HepG2 (cell line): ENCODE results near the gene CUEDC2. TPM values are rescaled to one million over a fixed set of nuclear protein-coding genes. Genes with fewer than 3 reads are reported as not detected.
"Not testable (repeated sequence)": the region's sequence is repeated elsewhere in the genome, so short reads cannot be mapped to it uniquely, and the experiment has no call there.

ENCODE experiments used
- ATAC-seq: fragments of 200-7000 bp; cut with Tn5 transposase; 3 replicates; pipeline ENCODE4 v1.9.1; 2020; ENCODE audit warnings: mild to moderate bottlenecking, moderate library complexity
- BruUV-seq: library from RNA; stranded (reverse); fragments of 400-500 nt; replicated peaks from 2 replicates; lab custom pipeline; 2021; lab: Mats Ljungman, UMichigan
- CTCF ChIA-PET: fragments of 300-600 bp; formaldehyde crosslinking; extraction: SDS; loops from one replicate; lab custom pipeline; 2021; ENCODE audit warnings: low total read pairs, inconsistent platforms, low intra/inter-chr PET ratio; lab: Yijun Ruan, JAX
- POLR2A ChIA-PET: fragments of 350-600 bp; sonication (Branson Sonifier 250); formaldehyde crosslinking; loops from one replicate; lab custom pipeline; 2020; ENCODE audit warnings: antibody characterized with exemption, inconsistent platforms; lab: Yijun Ruan, JAX
- DNase-seq: peaks from one replicate; pipeline ENCODE4 v3.0.0-alpha.2; 2015; ENCODE audit warnings: low spot score
- FAIRE-seq: peaks from 3 replicates; lab custom pipeline; 2011; peaks lifted over from hg19 to GRCh38; lab: Jason Lieb, UNC
- H2AFZ ChIP-seq: one replicate; pipeline ENCODE4 v1.6.1; 2011; ENCODE audit warnings: low read length, inconsistent platforms
- H3K27ac ChIP-seq: fragments of 300-600 bp; 3 replicates; pipeline ENCODE4 v1.8.0; 2011; ENCODE audit warnings: mixed run types, mild to moderate bottlenecking, mixed read lengths, low read length, inconsistent platforms; ENCODE audit not compliant: insufficient read depth; ENCODE audit errors: extremely low read length
- H3K27me3 ChIP-seq, 2 experiments: fragments of 200-600 bp in 1 of 2; 2 replicates in 1 of 2; 3 replicates in 1 of 2; pipeline versions ENCODE4 v1.6.0 to v1.8.0; 2011; ENCODE audit warnings: low read length in 2 of 2, mild to moderate bottlenecking in 2 of 2, moderate library complexity in 2 of 2, inconsistent platforms in 1 of 2; ENCODE audit not compliant: insufficient read depth in 2 of 2, control insufficient read depth in 1 of 2
- H3K36me3 ChIP-seq, 2 experiments: fragments of 200-600 bp in 1 of 2; replicated peaks in 1 of 2; 2 replicates in 1 of 2; 3 replicates in 1 of 2; pipeline versions ENCODE4 v1.5.1 to v1.8.0; 2011; ENCODE audit warnings: low read length in 2 of 2, inconsistent platforms in 1 of 2; ENCODE audit not compliant: insufficient read depth in 2 of 2, control insufficient read depth in 1 of 2
- H3K4me1 ChIP-seq: 2 replicates; pipeline ENCODE4 v1.5.1; 2012; ENCODE audit warnings: low read length, inconsistent platforms; ENCODE audit not compliant: insufficient read depth
- H3K4me2 ChIP-seq: 2 replicates; pipeline ENCODE4 v1.6.0; 2011; ENCODE audit warnings: low read depth, low read length, inconsistent platforms
- H3K4me3 ChIP-seq, 3 experiments: fragments of 200-600 bp in 1 of 3; sonication (generic), shearing (Covaris generic) in 1 of 3; replicated peaks in 1 of 3; 2 replicates each; pipeline ENCODE4 v1.5.1; 2011 to 2016; ENCODE audit warnings: low read length in 3 of 3, inconsistent platforms in 2 of 3, low read depth in 2 of 3, mild to moderate bottlenecking in 2 of 3, control low read depth in 1 of 3, mixed read lengths in 1 of 3; ENCODE audit not compliant: insufficient read depth in 1 of 3
- H3K79me2 ChIP-seq: one replicate; pipeline ENCODE4 v1.6.1; 2011; ENCODE audit warnings: low read length, inconsistent platforms; ENCODE audit not compliant: insufficient read depth
- H3K9ac ChIP-seq: 2 replicates; pipeline ENCODE4 v1.6.0; 2011; ENCODE audit warnings: mild to moderate bottlenecking, low read depth, low read length, inconsistent platforms; ENCODE audit not compliant: insufficient read depth
- H3K9me3 ChIP-seq: 2 replicates; pipeline ENCODE4 v1.5.1; 2012; ENCODE audit warnings: mild to moderate bottlenecking, low read length
- H4K20me1 ChIP-seq: 2 replicates; pipeline ENCODE4 v1.6.0; 2011; ENCODE audit warnings: inconsistent platforms, mild to moderate bottlenecking, low read length, moderate library complexity; ENCODE audit not compliant: insufficient read depth
- BCL6 ChIP-seq: IDR thresholded peaks from 2 replicates; pipeline ENCODE4 v1.6.1; 2016; ENCODE audit warnings: missing genetic modification reagents, missing compliant biosample characterization
- CEBPB ChIP-seq: IDR thresholded peaks from 2 replicates; pipeline ENCODE4 v1.6.1; 2011; ENCODE audit warnings: low read depth, low read length, improper control_type of control experiment, borderline replicate concordance
- CEBPG ChIP-seq: IDR thresholded peaks from 2 replicates; pipeline ENCODE4 v1.6.1; 2016
- FOSL2 ChIP-seq: sonication (generic); formaldehyde crosslinking; IDR thresholded peaks from 2 replicates; pipeline ENCODE4 v1.4.0; 2020; ENCODE audit warnings: missing genetic modification reagents
- LCORL ChIP-seq, 2 experiments: fragments of 450-650 bp in 1 of 2; sonication (generic) in 1 of 2; formaldehyde crosslinking in 1 of 2; IDR thresholded peaks; 2 replicates each; pipeline versions ENCODE4 v1.5.0 to v1.6.1; 2017 to 2020; ENCODE audit warnings: antibody characterized with exemption in 1 of 2, missing genetic modification reagents in 1 of 2
- NAIF1 ChIP-seq: sonication (generic); formaldehyde crosslinking; IDR thresholded peaks from 2 replicates; pipeline ENCODE4 v1.5.0; 2020; ENCODE audit warnings: mild to moderate bottlenecking, missing genetic modification reagents, borderline replicate concordance
- ZEB1 ChIP-seq: IDR thresholded peaks from 2 replicates; pipeline ENCODE4 v1.6.1; 2012; ENCODE audit warnings: mild to moderate bottlenecking, low read depth, inconsistent platforms; ENCODE audit not compliant: insufficient replicate concordance
- WGBS: methylation state at CpG from one replicate; pipeline ENCODE4 v1.1.6; 2017; ENCODE audit warnings: low lambda C conversion rate; 5-methylcytosine and 5-hydroxymethylcytosine counted together
- in situ Hi-C: cut with HindIII; loops from 2 replicates; pipeline ENCODE4 v1.10.0; 2017; ENCODE audit warnings: low pct_unique_long_range_greater_than_20kb; ENCODE audit not compliant: extremely low pct_ligation_motif_present
- intact Hi-C: fragments of 100-400 bp; cut with micrococcal nuclease; formaldehyde crosslinking; loops from one replicate; pipeline ENCODE4 v1.10.0; 2022; ENCODE audit not compliant: unreplicated experiment
- polyA plus RNA-seq, 8 experiments: library from polyadenylated mRNA; depleted of rRNA in 3 of 8; stranded (reverse) in 7 of 8; unstranded in 1 of 8; fragments of >200 nt; fragmentation: Illumina TruSeq in 4 of 8; extraction: Trizol in 4 of 8; gene quantifications; 2 replicates each; pipeline versions ENCODE4 v1.2.1 to v1.2.3, GENCODE V29; 2011 to 2016; ENCODE audit warnings: low read depth in 4 of 8, missing spikeins in 1 of 8, mixed read lengths in 1 of 8; ENCODE audit not compliant: insufficient read depth in 1 of 8
- total RNA-seq, 5 experiments: library from RNA; depleted of rRNA; stranded (reverse); fragments of >200 nt; fragmentation: Illumina TruSeq; extraction: Trizol; gene quantifications; 2 replicates each; pipeline ENCODE4 v1.2.3, GENCODE V29; 2016; ENCODE audit warnings: low read depth in 1 of 5
- TF ChIP-seq, protein P1 (sequence below): sonication (generic); formaldehyde crosslinking; IDR thresholded peaks from 2 replicates; pipeline ENCODE4 v1.4.0; 2020; ENCODE audit warnings: missing genetic modification reagents, borderline replicate concordance
- TF ChIP-seq, protein P2 (sequence below), 2 experiments: fragments of 450-650 bp in 1 of 2; sonication (generic) in 1 of 2; formaldehyde crosslinking; IDR thresholded peaks; 2 replicates each; pipeline versions ENCODE4 v1.5.0 to v1.8.0; 2020 to 2022; ENCODE audit warnings: mild to moderate bottlenecking in 1 of 2, missing genetic modification reagents in 1 of 2
- TF ChIP-seq, protein P3 (sequence below): sonication (generic); formaldehyde crosslinking; IDR thresholded peaks from 2 replicates; pipeline ENCODE4 v1.5.0; 2020; ENCODE audit warnings: mild to moderate bottlenecking, missing genetic modification reagents, moderate library complexity

Gene CUEDC2
- total and polyA plus RNA-seq, 2 of the 13 experiments (the other 11 are each of a cell fraction or from before 2014, with no cell fraction given) = 13.1 to 18.4 TPM

DNA sequence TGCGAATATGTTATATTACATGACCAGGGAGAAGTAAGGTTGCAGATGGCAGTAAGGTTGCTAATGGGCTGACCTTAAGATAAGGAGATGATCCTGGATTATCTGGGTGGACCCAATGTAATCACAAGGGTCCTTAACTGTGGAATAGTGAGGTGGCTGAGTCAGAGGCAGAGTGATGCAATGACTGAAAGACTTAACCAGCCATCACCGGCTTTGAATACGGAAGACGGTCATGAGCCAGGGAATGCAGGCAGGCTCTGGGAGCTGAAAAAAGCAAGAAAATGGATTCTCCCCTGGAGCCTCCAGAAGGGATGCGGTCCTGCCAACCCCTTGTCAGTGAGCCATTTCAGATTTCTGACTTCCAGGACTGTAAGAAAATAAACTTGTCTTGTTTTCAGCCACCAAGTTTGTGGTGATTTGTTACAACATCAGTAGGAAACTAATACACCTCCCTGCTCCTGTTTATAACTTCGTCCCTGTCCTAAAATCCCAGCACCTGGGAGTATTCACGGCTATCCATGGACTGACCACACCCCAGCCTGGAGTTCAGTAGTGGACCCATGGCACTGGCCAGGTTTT lies 23.6 kb upstream of the CUEDC2 start:
- Histone ChIP-seq H3K4me2 (no peak overlapping the region), H3K9ac (no peak overlapping the region), H2AFZ (no peak overlapping the region), H3K4me1 (peaks cover 47% of the 10 kb centered on the region), H3K79me2 (peaks cover 7% of the 10 kb centered on the region), H3K4me3 (no peak overlapping the region), H3K27ac (no peak overlapping the region), H3K9me3 (no peaks in the 10 kb centered on the region), H4K20me1 (no peaks in the 10 kb centered on the region), H3K36me3 (peaks cover 2 to 4% of the 10 kb centered on the region in 2 experiments; a peak in 3 of 5 replicates), H3K27me3 (no peaks in the 10 kb centered on the region)
- FAIRE-seq (no peak), ATAC-seq (no peak), DNase-seq (no peak)
- BruUV-seq = no TSS peak
- peak; percentile 46 for TF ChIP-seq FOSL2 (CRISPR knock-in tag)
- no peak for TF ChIP-seq NAIF1 (CRISPR knock-in tag)
- TF ChIP-seq LCORL (IDR thresholded peaks at IDR 0.05) = no peak
- no peak for TF ChIP-seq LCORL (CRISPR knock-in tag; IDR thresholded peaks at IDR 0.05)
- TF ChIP-seq, protein P1, sequence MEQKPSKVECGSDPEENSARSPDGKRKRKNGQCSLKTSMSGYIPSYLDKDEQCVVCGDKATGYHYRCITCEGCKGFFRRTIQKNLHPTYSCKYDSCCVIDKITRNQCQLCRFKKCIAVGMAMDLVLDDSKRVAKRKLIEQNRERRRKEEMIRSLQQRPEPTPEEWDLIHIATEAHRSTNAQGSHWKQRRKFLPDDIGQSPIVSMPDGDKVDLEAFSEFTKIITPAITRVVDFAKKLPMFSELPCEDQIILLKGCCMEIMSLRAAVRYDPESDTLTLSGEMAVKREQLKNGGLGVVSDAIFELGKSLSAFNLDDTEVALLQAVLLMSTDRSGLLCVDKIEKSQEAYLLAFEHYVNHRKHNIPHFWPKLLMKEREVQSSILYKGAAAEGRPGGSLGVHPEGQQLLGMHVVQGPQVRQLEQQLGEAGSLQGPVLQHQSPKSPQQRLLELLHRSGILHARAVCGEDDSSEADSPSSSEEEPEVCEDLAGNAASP (CRISPR knock-in tag) = no peak
- no peak for TF ChIP-seq BCL6 (CRISPR knock-in tag)
- 0 out of 2 replicates have a peak, but pooled peaks have one; percentile 6 for TF ChIP-seq CEBPB
- no peak for TF ChIP-seq ZEB1
- TF ChIP-seq, protein P2, sequence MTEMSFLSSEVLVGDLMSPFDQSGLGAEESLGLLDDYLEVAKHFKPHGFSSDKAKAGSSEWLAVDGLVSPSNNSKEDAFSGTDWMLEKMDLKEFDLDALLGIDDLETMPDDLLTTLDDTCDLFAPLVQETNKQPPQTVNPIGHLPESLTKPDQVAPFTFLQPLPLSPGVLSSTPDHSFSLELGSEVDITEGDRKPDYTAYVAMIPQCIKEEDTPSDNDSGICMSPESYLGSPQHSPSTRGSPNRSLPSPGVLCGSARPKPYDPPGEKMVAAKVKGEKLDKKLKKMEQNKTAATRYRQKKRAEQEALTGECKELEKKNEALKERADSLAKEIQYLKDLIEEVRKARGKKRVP (CRISPR knock-in tag; IDR thresholded peaks at IDR 0.05) = 0 out of 4 replicates have a peak, but pooled peaks of 1 of the 2 experiments have one; percentile 35
- TF ChIP-seq, protein P3, sequence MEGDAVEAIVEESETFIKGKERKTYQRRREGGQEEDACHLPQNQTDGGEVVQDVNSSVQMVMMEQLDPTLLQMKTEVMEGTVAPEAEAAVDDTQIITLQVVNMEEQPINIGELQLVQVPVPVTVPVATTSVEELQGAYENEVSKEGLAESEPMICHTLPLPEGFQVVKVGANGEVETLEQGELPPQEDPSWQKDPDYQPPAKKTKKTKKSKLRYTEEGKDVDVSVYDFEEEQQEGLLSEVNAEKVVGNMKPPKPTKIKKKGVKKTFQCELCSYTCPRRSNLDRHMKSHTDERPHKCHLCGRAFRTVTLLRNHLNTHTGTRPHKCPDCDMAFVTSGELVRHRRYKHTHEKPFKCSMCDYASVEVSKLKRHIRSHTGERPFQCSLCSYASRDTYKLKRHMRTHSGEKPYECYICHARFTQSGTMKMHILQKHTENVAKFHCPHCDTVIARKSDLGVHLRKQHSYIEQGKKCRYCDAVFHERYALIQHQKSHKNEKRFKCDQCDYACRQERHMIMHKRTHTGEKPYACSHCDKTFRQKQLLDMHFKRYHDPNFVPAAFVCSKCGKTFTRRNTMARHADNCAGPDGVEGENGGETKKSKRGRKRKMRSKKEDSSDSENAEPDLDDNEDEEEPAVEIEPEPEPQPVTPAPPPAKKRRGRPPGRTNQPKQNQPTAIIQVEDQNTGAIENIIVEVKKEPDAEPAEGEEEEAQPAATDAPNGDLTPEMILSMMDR (CRISPR knock-in tag) = no peak
- 0 out of 2 replicates have a peak, but pooled peaks have one; percentile 16 for TF ChIP-seq CEBPG (CRISPR knock-in tag)
- CTCF ChIA-PET = no interaction called here
- in situ Hi-C loops = no loop called here
- WGBS = 94% methylated on average over 7 of the region's 7 CpGs
- POLR2A ChIA-PET = no interaction called here
- intact Hi-C loops = no loop called here

DNA sequence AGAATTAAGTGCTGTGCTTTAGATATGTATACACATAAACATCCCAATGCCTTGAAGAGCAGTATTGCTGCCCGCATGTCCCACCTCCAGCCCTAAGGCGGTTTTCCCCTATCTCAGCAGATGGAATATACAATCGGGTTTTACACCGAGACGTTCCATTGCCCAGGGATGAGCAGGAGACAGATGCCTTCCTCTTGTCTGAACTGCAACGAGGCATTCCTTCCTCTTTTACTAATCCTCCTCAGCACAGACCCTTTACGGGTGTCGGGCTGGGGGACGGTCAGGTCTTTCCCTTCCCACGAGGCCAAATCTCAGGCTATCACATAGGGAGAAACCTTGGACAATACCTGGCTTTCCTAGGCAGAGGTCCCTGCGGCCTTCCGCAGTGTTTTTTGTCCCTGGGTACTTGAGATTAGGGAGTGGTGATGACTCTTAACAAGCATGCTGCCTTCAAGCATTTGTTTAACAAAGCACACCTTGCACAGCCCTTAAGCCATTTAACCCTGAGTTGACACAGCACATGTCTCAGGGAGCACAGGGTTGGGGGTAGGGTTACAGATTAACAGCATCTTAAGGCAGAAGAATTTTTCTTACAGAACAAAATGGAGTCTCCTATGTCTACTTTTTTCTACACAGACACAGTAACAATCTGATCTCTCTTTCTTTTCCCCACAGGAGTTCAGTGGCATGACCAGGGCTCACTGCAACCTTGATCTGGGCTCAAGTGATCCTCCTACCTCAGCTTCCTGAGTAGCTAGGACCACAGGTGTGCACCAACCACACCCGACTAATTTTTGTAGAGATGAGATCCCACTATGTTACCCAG lies 22.5 kb upstream of the CUEDC2 start:
- WGBS = 93% methylated on average over 13 of the region's 13 CpGs
- BruUV-seq, H3K27ac ChIP-seq, H4K20me1 ChIP-seq, H3K9me3 ChIP-seq, H3K27me3 ChIP-seq, H3K79me2 ChIP-seq, ATAC-seq, H3K36me3 ChIP-seq, H3K9ac ChIP-seq, POLR2A ChIA-PET, in situ Hi-C loops, DNase-seq, FAIRE-seq, CTCF ChIA-PET, H2AFZ ChIP-seq, intact Hi-C loops, H3K4me2 ChIP-seq, H3K4me3 ChIP-seq: not testable (repeated sequence)
- peaks cover 38% of the 10 kb centered on the region for H3K4me1 ChIP-seq
